Stimulated activated CD4-positive, alpha-beta T cell treated with anti-CD3 and anti-CD28 coated beads, Interleukin-2, amount 100 ng/mL, for 4 hours (primary cell): Measurements from ENCODE around the gene DNAH1.

Experiments used
- DNase-seq: peaks from one replicate; pipeline ENCODE4 v3.0.0-alpha.2; 2020; ENCODE audit warnings: low read depth

Gene DNAH1

DNA sequence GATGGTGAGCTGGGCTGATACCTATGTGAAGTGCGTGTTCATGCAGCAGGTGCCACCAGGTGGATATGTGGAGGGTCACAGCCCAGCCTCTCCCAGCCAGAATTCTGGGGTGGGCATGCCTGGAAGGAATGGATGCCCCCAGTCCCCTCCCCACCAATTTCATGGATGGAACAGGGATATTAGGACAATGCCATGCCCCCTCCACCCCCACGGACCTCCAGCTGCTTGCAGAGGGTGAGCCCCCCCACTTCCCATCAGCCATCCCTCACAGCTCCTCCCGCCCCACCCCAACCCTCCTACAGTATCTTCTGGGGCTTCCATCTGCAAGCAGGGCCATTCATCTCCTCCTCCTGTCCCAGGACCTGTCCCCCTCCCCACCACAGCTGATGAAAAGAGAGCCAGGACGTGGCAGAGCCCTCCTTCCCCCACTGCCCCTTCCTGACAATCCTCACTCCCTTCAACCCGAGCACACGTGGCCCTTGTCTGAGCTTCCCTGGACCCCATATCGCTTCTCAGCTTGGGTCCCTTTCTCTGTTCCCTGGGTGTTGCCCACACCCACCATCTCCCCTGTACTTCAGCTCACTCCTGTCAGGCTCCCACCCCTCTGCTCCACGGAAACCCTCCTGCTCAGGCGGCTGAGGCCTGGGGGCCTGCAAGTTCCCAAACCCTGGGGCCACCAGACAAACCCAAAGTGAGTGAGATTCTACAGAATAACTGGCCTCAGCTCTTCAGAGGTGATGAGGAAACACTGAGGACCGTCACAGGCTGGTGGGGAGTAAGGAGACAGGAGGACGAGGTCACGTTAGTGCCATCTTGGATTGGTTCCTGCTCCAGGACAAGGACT is 131.6 kb downstream of the DNAH1 start:
- DNase-seq = no peak
